Umbilical cord (tissue), 2 donors: ENCODE data around the gene SORBS2. TPM values are rescaled to one million over a fixed set of nuclear protein-coding genes. Genes with fewer than 3 reads are reported as not detected.
A peak's percentile ranks its signal among the peaks of the same experiment; 100 is the strongest.

Experiments used
- DNase-seq: peaks from one replicate; pipeline ENCODE4 v3.0.0-alpha.2; 2015; ENCODE audit warnings: low spot score
- total RNA-seq: library from RNA; depleted of rRNA; stranded (reverse); fragments of >200 nt; gene quantifications from one replicate; pipeline ENCODE4 v1.2.3, GENCODE V29; 2014; ENCODE audit warnings: low replicate concordance; ENCODE audit not compliant: insufficient read depth

The SORBS2 gene
- total RNA-seq, 1 donor from 2014 or later, result 354 TPM

- DNase-seq, result no peak
Observed at GRCh38 chr4:185642907-185643306, 169.1 kb downstream of the SORBS2 start.

GRCh38 chr4:185640811-185641675 lies 171.0 kb downstream of the SORBS2 start:
- DNase-seq, result peak; percentile 83

- DNase-seq, result no peak
Observed at GRCh38 chr4:185638548-185639301, 173.3 kb downstream of the SORBS2 start.

- no peak for DNase-seq
Observed at GRCh38 chr4:185638093-185638492, 173.9 kb downstream of the SORBS2 start.

GRCh38 chr4:185637163-185637875 lies 174.7 kb downstream of the SORBS2 start:
- no peak for DNase-seq

- no peak for DNase-seq
Observed at GRCh38 chr4:185634066-185634652, 177.8 kb downstream of the SORBS2 start.

- no peak for DNase-seq
Observed at GRCh38 chr4:185626798-185627197, 185.2 kb downstream of the SORBS2 start.

- DNase-seq, result peak; percentile 55
Observed at GRCh38 chr4:185625503-185625902, 186.5 kb downstream of the SORBS2 start.

- DNase-seq, result no peak
Observed at GRCh38 chr4:185624259-185624589, 187.8 kb downstream of the SORBS2 start.

- DNase-seq, result no peak
Observed at GRCh38 chr4:185623444-185624258, 188.3 kb downstream of the SORBS2 start.

- DNase-seq, result no peak
Observed at GRCh38 chr4:185608185-185608584, 203.8 kb downstream of the SORBS2 start.

- no peak for DNase-seq
Observed at GRCh38 chr4:185602397-185602796, 209.6 kb downstream of the SORBS2 start.

GRCh38 chr4:185600801-185601434 lies 211.1 kb downstream of the SORBS2 start:
- peak; percentile 73 for DNase-seq

- DNase-seq, result peak; percentile 60
Observed at GRCh38 chr4:185599553-185600243, 212.3 kb downstream of the SORBS2 start.

GRCh38 chr4:185598846-185599552 lies 213.0 kb downstream of the SORBS2 start:
- peak; percentile 70 for DNase-seq

GRCh38 chr4:185597532-185598188 lies 214.3 kb downstream of the SORBS2 start:
- DNase-seq, result peak; percentile 85

GRCh38 chr4:185592845-185593488 lies 219.0 kb downstream of the SORBS2 start:
- DNase-seq, result no peak

- no peak for DNase-seq
Observed at GRCh38 chr4:185592438-185592837, 219.6 kb downstream of the SORBS2 start.
